GM23248 (cell line): ENCODE data around the gene RASGRP1.
"Not testable (repeated sequence)": the region's sequence is repeated elsewhere in the genome, so short reads cannot be mapped to it uniquely, and the experiment has no call there.

Experiments
- EZH2 ChIP-seq: fragments of 200-600 bp; sonication (generic); IDR thresholded peaks from 2 replicates; pipeline ENCODE4 v1.6.1; 2018; ENCODE audit warnings: antibody characterized with exemption, mild to moderate bottlenecking; ENCODE audit not compliant: insufficient read depth, poor library complexity, severe bottlenecking
- EZH2phosphoT487 ChIP-seq: fragments of 200-600 bp; sonication (generic); IDR thresholded peaks from 2 replicates; pipeline ENCODE4 v1.6.1; 2018; ENCODE audit warnings: antibody characterized with exemption, moderate library complexity, mild to moderate bottlenecking, low read depth; ENCODE audit not compliant: insufficient read depth

GRCh38 chr15:38586005-38586404, 21.4 kb upstream of the RASGRP1 start:
- not testable (repeated sequence) for TF ChIP-seq EZH2, EZH2phosphoT487
